Measurements from ENCODE around the gene SLC16A12. TPM values are rescaled to one million over a fixed set of nuclear protein-coding genes. Genes with fewer than 3 reads are reported as not detected.

Gene SLC16A12
- polyA plus RNA-seq, 1 donor (not counting 4 experiments of a cell fraction or from before 2014, with no cell fraction given): 0.10 TPM

GRCh38 chr10:89390476-89391225 is 144.7 kb downstream of the SLC16A12 start:
- Histone ChIP-seq H3K79me2 (ENCODE audit: control insufficient read depth, insufficient read depth, low read length) (peaks cover 14% of the 10 kb centered on the region), H3K9me3 (ENCODE audit: control insufficient read depth, low read depth, low read length) (no peaks in the 10 kb centered on the region), H3K9me1 (ENCODE audit: control insufficient read depth, extremely low read depth, insufficient read depth, low read length) (no peaks in the 10 kb centered on the region), H3K4me2 (ENCODE audit: control insufficient read depth, extremely low read depth, insufficient read depth, low read depth, low read length) (no peak overlapping the region), H3K27me3 (ENCODE audit: control insufficient read depth, extremely low read depth, insufficient read depth, low read length) (no peaks in the 10 kb centered on the region), H3K36me3 (ENCODE audit: control insufficient read depth in 2 of 2, extremely low read depth in 1 of 2, insufficient read depth in 2 of 2, low read length in 2 of 2) (no peaks in the 10 kb centered on the region), H2AFZ (ENCODE audit: control insufficient read depth, low read length) (no peak overlapping the region), H4K20me1 (ENCODE audit: control insufficient read depth, extremely low read depth, insufficient read depth, low read length) (no peaks in the 10 kb centered on the region), H3K4me3 (ENCODE audit: control insufficient read depth in 2 of 3, extremely low read depth in 1 of 3, insufficient read depth in 2 of 3, low read depth in 1 of 3, low read length in 3 of 3) (no peak overlapping the region), H3K27ac (ENCODE audit: control insufficient read depth, insufficient read depth, low read length) (no peak overlapping the region), H3K9ac (ENCODE audit: control insufficient read depth, extremely low read depth, insufficient read depth, low read length) (no peak overlapping the region), H3K4me1 (ENCODE audit: control insufficient read depth, extremely low read depth, insufficient read depth, low read length) (peaks cover 14% of the 10 kb centered on the region)
- TF ChIP-seq EZH2 (IDR thresholded peaks at IDR 0.05; ENCODE audit: low read length): no peak
- no peak for DNase-seq (ENCODE audit: low read depth, low spot score)
- dilution Hi-C loops (cut with MboI; ENCODE audit: extremely low pct_ligation_motif_present, low sequenced_read_pairs): no loop called here
- FAIRE-seq: no peak

- Histone ChIP-seq H4K20me1 (ENCODE audit: control insufficient read depth, extremely low read depth, insufficient read depth, low read length) (no peaks in the 10 kb centered on the region), H3K9ac (ENCODE audit: control insufficient read depth, extremely low read depth, insufficient read depth, low read length) (no peak overlapping the region), H3K27me3 (ENCODE audit: control insufficient read depth, extremely low read depth, insufficient read depth, low read length) (no peaks in the 10 kb centered on the region), H2AFZ (ENCODE audit: control insufficient read depth, low read length) (no peak overlapping the region), H3K9me3 (ENCODE audit: control insufficient read depth, low read depth, low read length) (no peaks in the 10 kb centered on the region), H3K4me2 (ENCODE audit: control insufficient read depth, extremely low read depth, insufficient read depth, low read depth, low read length) (no peak overlapping the region), H3K4me1 (ENCODE audit: control insufficient read depth, extremely low read depth, insufficient read depth, low read length) (peaks cover 14% of the 10 kb centered on the region), H3K4me3 (ENCODE audit: control insufficient read depth in 2 of 3, extremely low read depth in 1 of 3, insufficient read depth in 2 of 3, low read depth in 1 of 3, low read length in 3 of 3) (no peak overlapping the region), H3K9me1 (ENCODE audit: control insufficient read depth, extremely low read depth, insufficient read depth, low read length) (no peaks in the 10 kb centered on the region), H3K79me2 (ENCODE audit: control insufficient read depth, insufficient read depth, low read length) (peaks cover 11% of the 10 kb centered on the region), H3K36me3 (ENCODE audit: control insufficient read depth in 2 of 2, extremely low read depth in 1 of 2, insufficient read depth in 2 of 2, low read length in 2 of 2) (no peaks in the 10 kb centered on the region), H3K27ac (ENCODE audit: control insufficient read depth, insufficient read depth, low read length) (no peak overlapping the region)
- no peak for DNase-seq (ENCODE audit: low read depth, low spot score)
- no peak for FAIRE-seq
- dilution Hi-C loops (cut with MboI; ENCODE audit: extremely low pct_ligation_motif_present, low sequenced_read_pairs): no loop called here
- TF ChIP-seq CTCF (optimal IDR thresholded peaks at IDR 0.05 in 1 of 3, IDR thresholded peaks at IDR 0.05 in 1 of 3, conservative IDR thresholded peaks at IDR 0.05 in 1 of 3; ENCODE audit: extremely low read depth in 1 of 3, insufficient read depth in 2 of 3, low read length in 3 of 3) (peak in 1 of 3 experiments; percentile 23), EZH2 (IDR thresholded peaks at IDR 0.05; ENCODE audit: low read length) (no peak)
These were observed 146.1 kb downstream of the SLC16A12 start for GRCh38 chr10:89389254-89389653.

Data from keratinocyte (primary cell).